T follicular helper cell (primary cell): ENCODE results near the gene AEBP1.

Experiments used
- DNase-seq: peaks from one replicate; pipeline ENCODE4 v3.0.0-alpha.2; 2020; ENCODE audit warnings: low read depth
- total RNA-seq, 2 experiments: gene quantifications; one replicate each; lab custom pipeline; 2026; lab: John Stamatoyannopoulos, UW

The AEBP1 gene
- 10.8 to 18.3 reads per million in 2 experiments for total RNA-seq

GRCh38 chr7:44103923-44104859, at the start of gene AEBP1:
Gene AEBP1 (plus strand): TSS chr7:44104345. CDS start chr7:44104666, 321 bp downstream.
- no peak for DNase-seq

GRCh38 chr7:44056681-44057080, 47.5 kb upstream of the AEBP1 start:
- no peak for DNase-seq

- no peak for DNase-seq
These were observed 46.8 kb upstream of the AEBP1 start for GRCh38 chr7:44057181-44057848.

- DNase-seq, result no peak
These were observed 46.0 kb upstream of the AEBP1 start for GRCh38 chr7:44057849-44058758.

- no peak for DNase-seq
These were observed 45.4 kb upstream of the AEBP1 start for GRCh38 chr7:44058759-44059218.

GRCh38 chr7:44059219-44060090, 44.7 kb upstream of the AEBP1 start:
- DNase-seq, result no peak

- DNase-seq, result no peak
These were observed 43.8 kb upstream of the AEBP1 start for GRCh38 chr7:44060091-44060947.

GRCh38 chr7:44060948-44061644, 43.0 kb upstream of the AEBP1 start:
- DNase-seq, result no peak

GRCh38 chr7:44061645-44062179, 42.4 kb upstream of the AEBP1 start:
- no peak for DNase-seq

GRCh38 chr7:44062180-44062902, 41.8 kb upstream of the AEBP1 start:
- no peak for DNase-seq

- no peak for DNase-seq
These were observed 41.2 kb upstream of the AEBP1 start for GRCh38 chr7:44062903-44063295.

GRCh38 chr7:44063547-44063893, 40.6 kb upstream of the AEBP1 start:
- no peak for DNase-seq

- no peak for DNase-seq
These were observed 40.1 kb upstream of the AEBP1 start for GRCh38 chr7:44063894-44064651.

GRCh38 chr7:44064791-44065430, 39.2 kb upstream of the AEBP1 start:
- DNase-seq, result no peak

GRCh38 chr7:44065431-44066110, 38.6 kb upstream of the AEBP1 start, which contains the start of gene PGAM2:
Gene PGAM2 (minus strand): TSS chr7:44065567. CDS start chr7:44065529, 38 bp downstream.
- DNase-seq, result no peak

- DNase-seq, result no peak
These were observed 38.1 kb upstream of the AEBP1 start for GRCh38 chr7:44066111-44066460.
